Naive thymus-derived CD4-positive, alpha-beta T cell (primary cell): ENCODE results near the gene WWOX. TPM values are rescaled to one million over a fixed set of nuclear protein-coding genes. Genes with fewer than 3 reads are reported as not detected.

ENCODE experiments used
- ATAC-seq: fragments of 150-1000 bp; cut with Tn5 transposase; 2 replicates; pipeline ENCODE4 v1.10.0; 2021; ENCODE audit warnings: mild to moderate bottlenecking, moderate library complexity
- CTCF ChIA-PET: fragments of 350-600 bp; sonication (Branson Sonifier 250); formaldehyde crosslinking; loops from one replicate; lab custom pipeline; 2021; ENCODE audit warnings: antibody characterized with exemption; lab: Charles Lee
- POLR2A ChIA-PET: fragments of 350-600 bp; sonication (Branson Sonifier 250); formaldehyde crosslinking; loops from one replicate; lab custom pipeline; 2021; ENCODE audit warnings: antibody characterized with exemption, inconsistent platforms; lab: Charles Lee
- DNase-seq, 9 donors: peaks; one replicate each; pipeline versions ENCODE4 v3.0.0 to v3.0.0-alpha.2; 2020 to 2022; ENCODE audit warnings: mixed read lengths in 1 of 9
- H3K27ac ChIP-seq: one replicate; pipeline ENCODE4 v1.7.0; 2013; ENCODE audit warnings: mild to moderate bottlenecking, low read depth, low read length, moderate library complexity
- H3K27me3 ChIP-seq, 2 donors: one replicate each; pipeline ENCODE4 v1.7.0; 2013; ENCODE audit warnings: low read length in 2 of 2, mild to moderate bottlenecking in 2 of 2, moderate library complexity in 2 of 2; ENCODE audit not compliant: control insufficient read depth in 2 of 2, insufficient read depth in 2 of 2
- H3K36me3 ChIP-seq, 3 experiments: 1 replicate in 2 of 3; 2 replicates in 1 of 3; pipeline ENCODE4 v1.7.0; 2013; ENCODE audit warnings: low read length in 3 of 3, mild to moderate bottlenecking in 3 of 3, moderate library complexity in 1 of 3; ENCODE audit not compliant: insufficient read depth in 3 of 3, control insufficient read depth in 2 of 3
- H3K4me1 ChIP-seq, 2 donors: one replicate each; pipeline ENCODE4 v1.7.0; 2013; ENCODE audit warnings: low read length in 2 of 2, mild to moderate bottlenecking in 2 of 2, moderate library complexity in 1 of 2; ENCODE audit not compliant: control insufficient read depth in 2 of 2, insufficient read depth in 2 of 2
- H3K4me3 ChIP-seq: 2 replicates; pipeline ENCODE4 v1.7.0; 2013; ENCODE audit warnings: mild to moderate bottlenecking, low read length
- H3K9me3 ChIP-seq, 3 experiments: 1 replicate in 2 of 3; 2 replicates in 1 of 3; pipeline ENCODE4 v1.7.0; 2013; ENCODE audit warnings: low read length in 3 of 3; ENCODE audit not compliant: control insufficient read depth in 2 of 3
- H3K27ac Mint-ChIP-seq, 9 donors: one replicate each; pipeline ENCODE4 v1.8.0; 2020 to 2022; ENCODE audit warnings: mixed read lengths in 9 of 9, mild to moderate bottlenecking in 8 of 9, moderate library complexity in 5 of 9, inconsistent platforms in 2 of 9
- H3K27me3 Mint-ChIP-seq, 5 donors: one replicate each; pipeline ENCODE4 v1.8.0; 2021 to 2022; ENCODE audit warnings: mixed read lengths in 5 of 5, mild to moderate bottlenecking in 1 of 5
- H3K36me3 Mint-ChIP-seq, 5 donors: one replicate each; pipeline ENCODE4 v1.8.0; 2020 to 2022; ENCODE audit warnings: mixed read lengths in 5 of 5, mild to moderate bottlenecking in 3 of 5, inconsistent platforms in 1 of 5
- H3K4me1 Mint-ChIP-seq, 7 donors: one replicate each; pipeline ENCODE4 v1.8.0; 2020 to 2022; ENCODE audit warnings: mixed read lengths in 7 of 7, mild to moderate bottlenecking in 3 of 7, inconsistent platforms in 1 of 7
- H3K4me3 Mint-ChIP-seq, 10 donors: one replicate each; pipeline ENCODE4 v1.8.0; 2020 to 2022; ENCODE audit warnings: mild to moderate bottlenecking in 10 of 10, mixed read lengths in 10 of 10, moderate library complexity in 6 of 10, inconsistent platforms in 2 of 10
- H3K9me3 Mint-ChIP-seq, 11 donors: one replicate each; pipeline ENCODE4 v1.8.0; 2020 to 2022; ENCODE audit warnings: mixed read lengths in 11 of 11, mild to moderate bottlenecking in 4 of 11, inconsistent platforms in 1 of 11, moderate library complexity in 1 of 11
- intact Hi-C, 2 donors: fragments of 100-400 bp; cut with micrococcal nuclease; formaldehyde crosslinking; loops; one replicate each; pipeline ENCODE4 v1.15.1; 2023
- polyA plus RNA-seq, 2 donors: library from polyadenylated mRNA; unstranded; fragments of 300-500 nt; fragmentation: Illumina TruSeq; gene quantifications; one replicate each; pipeline ENCODE4 v1.2.3, GENCODE V29; 2021
- total RNA-seq, 6 experiments: library from RNA in 5 of 6; stranded (reverse) in 5 of 6; gene quantifications; 1 replicate in 5 of 6; 2 replicates in 1 of 6; pipeline ENCODE4 v1.2.3 and lab custom pipeline; 2021 to 2026

Gene WWOX
- total and polyA plus RNA-seq, 7 experiments from 2014 or later: 13.8 to 31.1 (median 20.8) TPM

- ChIA-PET CTCF (no interaction called here), POLR2A (interaction anchor here (0.8 kb wide), 1 partner anchor 26 kb away, joined by 3 read pairs; no protein-coding TSS in a partner anchor)
- Mint-ChIP-seq H3K36me3 (peaks cover 0 to 9% (median 2%) of the 10 kb centered on the region in 5 donors), H3K4me3 (peak overlapping the region; percentile 61 to 84 (median 77)), H3K9me3 (peaks cover 0 to 3% (median 0%) of the 10 kb centered on the region in 11 donors), H3K27me3 (no peaks in the 10 kb centered on the region), H3K27ac (peak overlapping the region; percentile 86 to 98 (median 93)), H3K4me1 (peaks cover 5 to 23% (median 20%) of the 10 kb centered on the region in 7 donors)
- Histone ChIP-seq H3K27me3 (no peaks in the 10 kb centered on the region), H3K4me1 (peaks cover 12 to 22% of the 10 kb centered on the region in 2 donors), H3K27ac (peak overlapping the region; percentile 73), H3K9me3 (no peaks in the 10 kb centered on the region), H3K4me3 (peak overlapping the region; percentile 62), H3K36me3 (no peaks in the 10 kb centered on the region)
- ATAC-seq: peak; percentile 93
- DNase-seq: peak; percentile 27 to 72 (median 46)
- intact Hi-C loops: loop anchor here (1.0 to 5.0 kb wide), 5 partner anchors 28 to 858 kb away; partner anchors contain the start of genes MAF (in 1 of the 2) and WWOX (in 1 of the 2)
These were observed 643.2 kb downstream of the WWOX start for GRCh38 chr16:78742501-78743283.

- peaks cover 0 to 3% (median 0%) of the 10 kb centered on the region in 11 donors for H3K9me3 Mint-ChIP-seq
- intact Hi-C loops: loop anchor here in 1 of 2 donors (5.0 kb wide), 1 partner anchor 646 kb away; the partner anchor contains the start of gene WWOX
- Histone ChIP-seq H3K9me3 (no peaks in the 10 kb centered on the region), H3K4me3 (no peak overlapping the region), H3K4me1 (peaks cover 13 to 27% of the 10 kb centered on the region in 2 donors), H3K27me3 (no peaks in the 10 kb centered on the region), H3K27ac (peak overlapping the region; percentile 73), H3K36me3 (no peaks in the 10 kb centered on the region)
- POLR2A ChIA-PET: no interaction called here
- H3K4me3 Mint-ChIP-seq: peak overlapping the region in 9 of 10 donors; percentile 61 to 84 (median 79)
- CTCF ChIA-PET: no interaction called here
- H3K4me1 Mint-ChIP-seq: peaks cover 13 to 27% (median 20%) of the 10 kb centered on the region in 7 donors
- DNase-seq: no peak
- no peak for ATAC-seq
- H3K27me3 Mint-ChIP-seq: no peaks in the 10 kb centered on the region
- peaks cover 0 to 9% (median 2%) of the 10 kb centered on the region in 5 donors for H3K36me3 Mint-ChIP-seq
- H3K27ac Mint-ChIP-seq: peak overlapping the region; percentile 86 to 98 (median 93)
These were observed 644.1 kb downstream of the WWOX start for GRCh38 chr16:78743556-78743955.

GRCh38 chr16:78744099-78744498 is 644.6 kb downstream of the WWOX start:
- H3K27ac Mint-ChIP-seq: peak overlapping the region in 3 of 9 donors; percentile 21 to 98 (median 80)
- no peak for ATAC-seq

DNA sequence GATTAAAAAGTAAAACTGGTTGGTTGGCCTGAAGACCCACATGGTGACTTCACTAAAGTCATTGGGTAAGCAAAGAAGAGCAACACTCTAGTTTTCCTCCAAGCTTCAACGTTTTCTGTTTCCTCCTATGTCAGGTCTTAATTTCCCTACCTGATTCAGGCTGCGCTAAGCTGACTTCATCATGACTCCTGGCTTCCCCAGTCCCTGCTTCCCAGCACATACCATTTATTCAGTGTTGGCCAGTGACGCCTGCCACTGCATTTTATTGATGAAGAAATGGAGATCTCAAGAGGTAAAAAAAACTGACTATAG is 645.3 kb downstream of the WWOX start:
- no peak overlapping the region for H3K4me3 ChIP-seq

More at GRCh38 chr16:78744099-78744498, 644.6 kb downstream of the WWOX start:
- Mint-ChIP-seq H3K27me3 (no peaks in the 10 kb centered on the region), H3K9me3 (peaks cover 0 to 3% (median 0%) of the 10 kb centered on the region in 11 donors), H3K4me3 (no peak overlapping the region), H3K36me3 (peaks cover 0 to 9% (median 2%) of the 10 kb centered on the region in 5 donors), H3K4me1 (peaks cover 18 to 32% (median 24%) of the 10 kb centered on the region in 7 donors)
- ChIA-PET POLR2A (no interaction called here), CTCF (no interaction called here)
- Histone ChIP-seq H3K36me3 (no peaks in the 10 kb centered on the region), H3K4me1 (peaks cover 18 to 32% of the 10 kb centered on the region in 2 donors), H3K27ac (no peak overlapping the region), H3K9me3 (no peaks in the 10 kb centered on the region), H3K27me3 (no peaks in the 10 kb centered on the region), H3K4me3 (no peak overlapping the region)
- intact Hi-C loops: loop anchor here in 1 of 2 donors (5.0 kb wide), 1 partner anchor 647 kb away; the partner anchor contains the start of gene WWOX
- no peak for DNase-seq

DNA sequence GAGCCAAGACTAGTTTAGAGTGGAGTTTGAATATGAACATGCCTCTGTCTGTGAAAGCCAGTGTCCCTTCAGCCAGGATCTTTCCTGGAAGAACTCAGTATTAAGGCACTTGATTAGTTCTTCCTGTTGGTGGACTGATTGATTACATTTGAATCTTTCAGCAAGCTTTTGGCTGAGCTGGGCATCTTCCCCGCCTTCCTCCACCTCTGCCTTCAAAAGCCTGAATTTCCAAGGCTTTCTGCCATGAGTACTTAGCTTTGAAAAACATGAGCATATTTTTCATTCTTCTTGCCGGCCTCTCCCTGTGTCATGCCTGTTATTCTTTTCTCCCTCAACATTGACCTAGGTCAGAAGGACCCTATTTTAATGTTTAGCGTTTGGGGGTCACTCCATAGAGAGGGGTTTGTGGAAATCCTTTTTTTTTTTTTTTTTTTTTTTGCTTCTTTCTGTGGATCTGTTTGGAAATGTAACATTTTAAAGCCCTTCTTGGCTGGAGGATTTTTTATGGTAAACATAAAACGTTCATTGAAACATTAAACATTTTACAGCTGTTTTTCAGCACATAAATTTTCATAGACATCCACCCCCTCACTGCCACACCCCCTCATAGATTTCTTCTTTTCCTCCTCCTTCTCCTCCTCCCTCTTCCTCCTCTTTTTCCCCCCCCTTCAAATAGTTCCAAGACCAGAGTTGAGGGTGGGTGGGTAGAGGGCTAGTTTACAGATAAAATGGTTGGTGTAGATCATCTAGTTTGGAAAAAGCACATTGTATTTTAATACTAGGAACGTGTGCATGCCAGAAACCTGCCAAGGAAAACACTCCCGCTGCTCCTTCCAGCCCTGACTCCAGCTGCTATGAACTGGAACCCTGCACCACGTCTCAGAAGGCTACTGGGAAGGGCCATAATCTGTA is 645.9 kb downstream of the WWOX start:
- DNase-seq (no peak), ATAC-seq (no peak)
- peak overlapping the region in 1 of 10 donors; percentile 25 for H3K4me3 Mint-ChIP-seq
- H3K27me3 Mint-ChIP-seq: no peaks in the 10 kb centered on the region
- H3K27ac Mint-ChIP-seq: peak overlapping the region in 2 of 9 donors; percentile 32 to 75
- intact Hi-C loops: no loop called here
- Histone ChIP-seq H3K36me3 (no peaks in the 10 kb centered on the region), H3K27me3 (no peaks in the 10 kb centered on the region), H3K9me3 (no peaks in the 10 kb centered on the region), H3K27ac (no peak overlapping the region), H3K4me3 (no peak overlapping the region), H3K4me1 (peaks cover 24 to 39% of the 10 kb centered on the region in 2 donors)
- CTCF ChIA-PET: interaction anchor here (0.7 kb wide), 1 partner anchor 865 kb away, joined by 4 read pairs; no protein-coding TSS in a partner anchor
- H3K9me3 Mint-ChIP-seq: peaks cover 0 to 3% (median 0%) of the 10 kb centered on the region in 11 donors
- H3K36me3 Mint-ChIP-seq: peaks cover 0 to 9% (median 2%) of the 10 kb centered on the region in 5 donors
- H3K4me1 Mint-ChIP-seq: peaks cover 27 to 44% (median 34%) of the 10 kb centered on the region in 7 donors
- POLR2A ChIA-PET: no interaction called here

More for the DNA sequence above, 645.3 kb downstream of the WWOX start:
- Histone ChIP-seq H3K4me1 (peaks cover 19 to 39% of the 10 kb centered on the region in 2 donors), H3K27me3 (no peaks in the 10 kb centered on the region), H3K27ac (no peak overlapping the region), H3K9me3 (no peaks in the 10 kb centered on the region), H3K36me3 (no peaks in the 10 kb centered on the region)
- Mint-ChIP-seq H3K27ac (peak overlapping the region in 2 of 9 donors; percentile 32 to 75), H3K27me3 (no peaks in the 10 kb centered on the region), H3K36me3 (peaks cover 0 to 9% (median 2%) of the 10 kb centered on the region in 5 donors), H3K4me3 (no peak overlapping the region), H3K4me1 (peaks cover 25 to 39% (median 30%) of the 10 kb centered on the region in 7 donors), H3K9me3 (peaks cover 0 to 3% (median 0%) of the 10 kb centered on the region in 11 donors)
- DNase-seq: no peak
- POLR2A ChIA-PET: no interaction called here
- CTCF ChIA-PET: no interaction called here
- intact Hi-C loops: loop anchor here in 1 of 2 donors (5.0 kb wide), 1 partner anchor 647 kb away; the partner anchor contains the start of gene WWOX
- no peak for ATAC-seq

- Histone ChIP-seq H3K36me3 (no peaks in the 10 kb centered on the region), H3K9me3 (no peaks in the 10 kb centered on the region), H3K4me1 (peaks cover 24 to 40% of the 10 kb centered on the region in 2 donors), H3K4me3 (no peak overlapping the region), H3K27ac (no peak overlapping the region), H3K27me3 (no peaks in the 10 kb centered on the region)
- H3K4me3 Mint-ChIP-seq: no peak overlapping the region
- peaks cover 0 to 9% (median 2%) of the 10 kb centered on the region in 5 donors for H3K36me3 Mint-ChIP-seq
- intact Hi-C loops: no loop called here
- H3K27me3 Mint-ChIP-seq: no peaks in the 10 kb centered on the region
- ATAC-seq (no peak), DNase-seq (no peak)
- ChIA-PET CTCF (no interaction called here), POLR2A (no interaction called here)
- H3K27ac Mint-ChIP-seq: no peak overlapping the region
- H3K4me1 Mint-ChIP-seq: peaks cover 26 to 45% (median 37%) of the 10 kb centered on the region in 7 donors
- peaks cover 0 to 3% (median 0%) of the 10 kb centered on the region in 11 donors for H3K9me3 Mint-ChIP-seq
These were observed 647.3 kb downstream of the WWOX start for GRCh38 chr16:78746718-78747117.
